Breast epithelium (tissue), 3 donors: ENCODE measurements around the gene HOXD9.

Experiments
- POLR2A ChIP-seq: fragments of 450-650 bp; IDR thresholded peaks from one replicate; pipeline ENCODE4 v1.6.1; 2016; ENCODE audit warnings: antibody characterized with exemption, mild to moderate bottlenecking, moderate library complexity
- TF ChIP-seq, protein P1 (sequence below), 3 donors: fragments of 450-650 bp; IDR thresholded peaks; one replicate each; pipeline ENCODE4 v1.5.1; 2016 to 2017; ENCODE audit warnings: antibody characterized with exemption in 3 of 3, mild to moderate bottlenecking in 3 of 3, moderate library complexity in 3 of 3

DNA sequence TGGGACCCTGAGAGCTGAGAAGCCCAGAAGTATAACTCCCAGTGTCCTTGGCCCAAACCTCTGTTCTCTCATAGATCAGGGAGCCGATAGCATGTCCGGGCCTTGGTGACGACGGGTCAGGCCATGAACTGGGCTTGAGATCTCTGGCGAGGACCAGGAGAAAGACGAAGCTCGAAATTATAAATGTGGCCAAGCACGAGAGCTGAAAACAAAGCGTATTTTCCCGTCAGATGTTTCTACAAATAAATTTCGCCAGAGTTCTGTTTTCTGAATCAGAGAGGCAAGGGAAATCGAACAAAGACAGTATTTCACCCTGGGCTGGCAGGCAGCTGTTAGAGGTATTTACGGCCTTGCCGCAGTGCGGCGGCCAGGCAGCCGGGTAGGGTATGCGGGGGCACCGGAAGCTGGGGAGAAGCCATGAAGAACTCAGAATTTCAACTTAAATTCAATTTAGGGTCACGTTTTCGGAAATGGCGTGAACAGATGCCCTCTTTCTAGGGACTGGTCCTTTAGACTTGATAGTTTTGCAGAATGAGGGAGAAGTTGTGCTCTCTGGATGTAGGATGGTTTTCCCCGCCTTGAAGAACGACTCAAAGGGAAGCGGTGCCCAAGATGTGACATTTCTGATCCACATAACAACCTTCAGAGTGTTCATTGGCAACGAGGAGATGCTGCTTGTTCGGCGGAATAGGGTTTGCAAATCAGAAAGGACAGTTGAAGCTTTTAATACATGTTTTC, 16.6 kb downstream of the HOXD9 start:
- no peak for TF ChIP-seq POLR2A
- TF ChIP-seq, protein P1, sequence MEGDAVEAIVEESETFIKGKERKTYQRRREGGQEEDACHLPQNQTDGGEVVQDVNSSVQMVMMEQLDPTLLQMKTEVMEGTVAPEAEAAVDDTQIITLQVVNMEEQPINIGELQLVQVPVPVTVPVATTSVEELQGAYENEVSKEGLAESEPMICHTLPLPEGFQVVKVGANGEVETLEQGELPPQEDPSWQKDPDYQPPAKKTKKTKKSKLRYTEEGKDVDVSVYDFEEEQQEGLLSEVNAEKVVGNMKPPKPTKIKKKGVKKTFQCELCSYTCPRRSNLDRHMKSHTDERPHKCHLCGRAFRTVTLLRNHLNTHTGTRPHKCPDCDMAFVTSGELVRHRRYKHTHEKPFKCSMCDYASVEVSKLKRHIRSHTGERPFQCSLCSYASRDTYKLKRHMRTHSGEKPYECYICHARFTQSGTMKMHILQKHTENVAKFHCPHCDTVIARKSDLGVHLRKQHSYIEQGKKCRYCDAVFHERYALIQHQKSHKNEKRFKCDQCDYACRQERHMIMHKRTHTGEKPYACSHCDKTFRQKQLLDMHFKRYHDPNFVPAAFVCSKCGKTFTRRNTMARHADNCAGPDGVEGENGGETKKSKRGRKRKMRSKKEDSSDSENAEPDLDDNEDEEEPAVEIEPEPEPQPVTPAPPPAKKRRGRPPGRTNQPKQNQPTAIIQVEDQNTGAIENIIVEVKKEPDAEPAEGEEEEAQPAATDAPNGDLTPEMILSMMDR (IDR thresholded peaks at IDR 0.05) = no peak
